Left lung (tissue), 10 donors: ENCODE results near the gene MICAL1. TPM values are rescaled to one million over a fixed set of nuclear protein-coding genes. Genes with fewer than 3 reads are reported as not detected.
A peak's percentile ranks its signal among the peaks of the same experiment; 100 is the strongest.

Source experiments
- ATAC-seq: fragments of 200-7000 bp; cut with Tn5 transposase; one replicate; pipeline ENCODE4 v1.9.1; 2020; ENCODE audit warnings: moderate library complexity
- DNase-seq, 4 donors: peaks; one replicate each; pipeline ENCODE4 v3.0.0-alpha.2; 2013 to 2020
- H3K27ac ChIP-seq, 2 donors: fragments of 200-600 bp; sonication (generic) in 1 of 2; one replicate each; pipeline versions ENCODE4 v1.5.0 to v1.8.0; 2020 to 2021
- H3K27me3 ChIP-seq, 2 donors: fragments of 200-600 bp; sonication (generic) in 1 of 2; one replicate each; pipeline versions ENCODE4 v1.5.0 to v1.8.0; 2020 to 2021
- H3K36me3 ChIP-seq, 2 donors: fragments of 200-600 bp; sonication (generic) in 1 of 2; one replicate each; pipeline versions ENCODE4 v1.5.0 to v1.8.0; 2020 to 2021
- H3K4me1 ChIP-seq, 2 donors: fragments of 200-600 bp; one replicate each; pipeline ENCODE4 v1.8.0; 2021
- H3K4me3 ChIP-seq, 2 donors: fragments of 200-600 bp; sonication (generic) in 1 of 2; one replicate each; pipeline versions ENCODE4 v1.5.0 to v1.8.0; 2020 to 2021; ENCODE audit warnings: mild to moderate bottlenecking in 1 of 2
- H3K9me3 ChIP-seq, 2 donors: fragments of 200-600 bp; sonication (generic) in 1 of 2; one replicate each; pipeline versions ENCODE4 v1.5.0 to v1.8.0; 2020 to 2021
- CTCF ChIP-seq, 2 donors: fragments of 200-600 bp; sonication (generic) in 1 of 2; IDR thresholded peaks; one replicate each; pipeline versions ENCODE4 v1.5.0 to v1.8.0; 2021; ENCODE audit warnings: antibody characterized with exemption in 2 of 2
- intact Hi-C, 2 donors: fragments of 100-400 bp; cut with DNase I; formaldehyde crosslinking; loops; one replicate each; pipeline versions ENCODE4 v1.11.2 to v1.14.2; 2022
- polyA plus RNA-seq, 6 donors: library from polyadenylated mRNA; unstranded; fragments of 120-200 nt; gene quantifications; one replicate each; pipeline ENCODE4 v1.2.1, GENCODE V29; 2013; ENCODE audit not compliant: insufficient read length in 6 of 6
- total RNA-seq, 2 donors: library from RNA; stranded (reverse); fragmentation: NEBNext Ultra II Directional; extraction: Animal tissue kit (Norgen Biotek cat#: 25700); gene quantifications; one replicate each; pipeline ENCODE4 v1.2.1, GENCODE V29; 2021
- donor health status: DM: no; HTN: yes; CAD: no.
- donor health status: DM: no; HTN: no; CAD: no.

Gene MICAL1
- total and polyA plus RNA-seq, 8 donors = 55.7 to 70.9 (median 60.5) TPM

- ATAC-seq (no peak), DNase-seq (no peak)
- intact Hi-C loops = no loop called here
- Histone ChIP-seq H3K36me3 (peaks cover 4 to 98% of the 10 kb centered on the region in 2 donors), H3K9me3 (no peaks in the 10 kb centered on the region), H3K4me1 (peaks cover 4 to 5% of the 10 kb centered on the region in 2 donors), H3K4me3 (no peak overlapping the region), H3K27ac (no peak overlapping the region), H3K27me3 (no peaks in the 10 kb centered on the region)
- TF ChIP-seq CTCF (IDR thresholded peaks at IDR 0.05) = no peak
Measured at GRCh38 chr6:109471105-109471810, 15.7 kb upstream of the MICAL1 start.

DNA sequence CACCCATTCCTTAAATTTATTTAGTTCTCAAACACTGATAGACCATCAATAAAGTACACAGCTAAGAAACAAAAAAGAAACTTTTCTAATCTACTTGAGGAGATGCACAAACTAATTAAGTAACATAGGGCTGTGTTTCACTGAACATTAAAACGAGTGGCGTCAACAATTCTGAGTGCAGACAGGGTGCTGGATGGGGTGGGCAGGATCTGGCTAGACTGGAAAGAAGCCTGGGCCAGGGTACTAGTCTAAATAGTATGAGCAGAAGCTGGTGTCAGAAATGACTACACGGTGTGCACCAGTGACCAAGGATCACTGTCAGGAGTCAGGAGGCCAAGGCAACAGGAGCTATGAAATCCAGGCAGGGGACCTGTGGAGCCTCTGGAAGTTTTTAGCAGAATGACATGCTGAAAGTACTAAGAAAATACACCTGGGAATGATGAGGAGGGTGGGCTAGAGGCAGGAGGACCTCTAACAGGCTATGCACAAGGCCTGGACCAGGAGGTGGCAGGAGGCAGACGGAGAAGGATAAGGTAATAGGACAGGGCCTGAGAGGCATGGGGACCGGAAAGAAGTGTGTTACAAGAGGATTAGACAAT lies 14.1 kb upstream of the MICAL1 start:
- intact Hi-C loops = no loop called here
- no peak overlapping the region for H3K4me3 ChIP-seq
- H3K4me1 ChIP-seq = peaks cover 0 to 10% of the 10 kb centered on the region in 2 donors
- TF ChIP-seq CTCF (IDR thresholded peaks at IDR 0.05) = no peak
- peaks cover 4 to 98% of the 10 kb centered on the region in 2 donors for H3K36me3 ChIP-seq
- H3K27me3 ChIP-seq = no peaks in the 10 kb centered on the region
- DNase-seq (no peak), ATAC-seq (no peak)
- H3K27ac ChIP-seq = peak overlapping the region in 1 of 2 donors; percentile 55
- no peaks in the 10 kb centered on the region for H3K9me3 ChIP-seq

- no peak for ATAC-seq
- Histone ChIP-seq H3K9me3 (no peaks in the 10 kb centered on the region), H3K4me3 (no peak overlapping the region), H3K4me1 (peaks cover 0 to 10% of the 10 kb centered on the region in 2 donors), H3K27me3 (no peaks in the 10 kb centered on the region), H3K36me3 (peaks cover 0 to 96% of the 10 kb centered on the region in 2 donors), H3K27ac (no peak overlapping the region)
- intact Hi-C loops = no loop called here
- TF ChIP-seq CTCF (IDR thresholded peaks at IDR 0.05) = no peak
- DNase-seq = no peak
Measured at GRCh38 chr6:109467696-109468095, 12.1 kb upstream of the MICAL1 start.

DNA sequence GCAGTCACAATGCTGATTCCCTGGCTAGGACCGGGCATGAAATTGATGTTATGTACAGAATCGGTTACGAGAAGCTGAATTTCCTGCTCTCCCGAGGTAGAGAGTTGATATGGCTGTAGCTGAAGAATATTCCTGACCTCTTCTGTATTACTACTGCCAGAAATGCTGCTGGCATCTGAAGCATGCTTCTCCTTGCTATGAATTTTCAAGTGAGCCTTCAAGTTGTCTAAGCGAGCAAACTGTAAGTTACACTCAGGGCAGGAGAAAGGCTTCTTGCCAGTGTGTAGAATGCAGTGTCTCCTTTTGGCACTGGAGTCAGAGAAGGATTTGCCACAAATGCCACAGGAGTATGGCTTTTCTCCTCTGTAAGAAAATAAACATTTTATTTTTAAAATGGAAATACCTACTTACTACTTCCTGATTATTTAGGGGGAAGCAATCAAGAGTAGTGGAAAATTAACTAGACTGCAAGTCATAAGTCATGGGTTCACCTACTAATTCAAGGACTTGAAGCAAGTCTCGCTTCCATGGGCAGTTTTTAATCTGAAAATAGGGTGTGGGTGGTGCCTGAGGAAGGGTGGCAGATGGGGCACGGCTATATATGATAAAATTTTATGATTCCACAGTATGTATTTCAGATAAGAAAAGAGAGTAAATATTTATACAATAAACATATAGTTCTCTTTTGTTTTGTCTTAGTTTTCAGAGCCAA lies 10.8 kb upstream of the MICAL1 start:
- peak overlapping the region; percentile 26 to 53 for H3K27ac ChIP-seq

More for the DNA sequence above, 10.8 kb upstream of the MICAL1 start:
- TF ChIP-seq CTCF (IDR thresholded peaks at IDR 0.05) = no peak
- Histone ChIP-seq H3K36me3 (peaks cover 0 to 94% of the 10 kb centered on the region in 2 donors), H3K27me3 (no peaks in the 10 kb centered on the region), H3K9me3 (no peaks in the 10 kb centered on the region), H3K4me1 (peaks cover 0 to 10% of the 10 kb centered on the region in 2 donors), H3K4me3 (no peak overlapping the region)
- intact Hi-C loops = no loop called here
- ATAC-seq (peak; percentile 75), DNase-seq (no peak)
